ENCODE results near the gene TGFBI.

TGFBI gene

GRCh38 chr5:136106351-136107031, 77.7 kb downstream of the TGFBI start:
- no peak for DNase-seq (ENCODE audit: low read depth, low spot score)
- in situ Hi-C loops (cut with HindIII; ENCODE audit: low sequenced_read_pairs), result no loop called here
- TF ChIP-seq, protein P1, sequence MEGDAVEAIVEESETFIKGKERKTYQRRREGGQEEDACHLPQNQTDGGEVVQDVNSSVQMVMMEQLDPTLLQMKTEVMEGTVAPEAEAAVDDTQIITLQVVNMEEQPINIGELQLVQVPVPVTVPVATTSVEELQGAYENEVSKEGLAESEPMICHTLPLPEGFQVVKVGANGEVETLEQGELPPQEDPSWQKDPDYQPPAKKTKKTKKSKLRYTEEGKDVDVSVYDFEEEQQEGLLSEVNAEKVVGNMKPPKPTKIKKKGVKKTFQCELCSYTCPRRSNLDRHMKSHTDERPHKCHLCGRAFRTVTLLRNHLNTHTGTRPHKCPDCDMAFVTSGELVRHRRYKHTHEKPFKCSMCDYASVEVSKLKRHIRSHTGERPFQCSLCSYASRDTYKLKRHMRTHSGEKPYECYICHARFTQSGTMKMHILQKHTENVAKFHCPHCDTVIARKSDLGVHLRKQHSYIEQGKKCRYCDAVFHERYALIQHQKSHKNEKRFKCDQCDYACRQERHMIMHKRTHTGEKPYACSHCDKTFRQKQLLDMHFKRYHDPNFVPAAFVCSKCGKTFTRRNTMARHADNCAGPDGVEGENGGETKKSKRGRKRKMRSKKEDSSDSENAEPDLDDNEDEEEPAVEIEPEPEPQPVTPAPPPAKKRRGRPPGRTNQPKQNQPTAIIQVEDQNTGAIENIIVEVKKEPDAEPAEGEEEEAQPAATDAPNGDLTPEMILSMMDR (IDR thresholded peaks at IDR 0.05; ENCODE audit: low read depth, low read length), result no peak
- H3K4me3 ChIP-seq (ENCODE audit: low read depth, low read length), result no peak overlapping the region

GRCh38 chr5:136108180-136108611, 79.4 kb downstream of the TGFBI start:
- TF ChIP-seq, protein P1 (IDR thresholded peaks at IDR 0.05; ENCODE audit: low read depth, low read length), result no peak
- no peak for DNase-seq (ENCODE audit: low read depth, low spot score)
- in situ Hi-C loops (cut with HindIII; ENCODE audit: low sequenced_read_pairs), result no loop called here

GRCh38 chr5:136108766-136109165, 80.0 kb downstream of the TGFBI start:
- in situ Hi-C loops (cut with HindIII; ENCODE audit: low sequenced_read_pairs), result no loop called here
- TF ChIP-seq, protein P1 (IDR thresholded peaks at IDR 0.05; ENCODE audit: low read depth, low read length), result no peak
- H3K4me3 ChIP-seq (ENCODE audit: low read depth, low read length), result no peak overlapping the region
- no peak for DNase-seq (ENCODE audit: low read depth, low spot score)

More at GRCh38 chr5:136108180-136108611, 79.4 kb downstream of the TGFBI start:
- no peak overlapping the region for H3K4me3 ChIP-seq (ENCODE audit: low read depth, low read length)

GRCh38 chr5:136109453-136110135, 80.8 kb downstream of the TGFBI start:
- TF ChIP-seq, protein P1 (IDR thresholded peaks at IDR 0.05; ENCODE audit: low read depth, low read length), result no peak
- in situ Hi-C loops (cut with HindIII; ENCODE audit: low sequenced_read_pairs), result no loop called here
- no peak for DNase-seq (ENCODE audit: low read depth, low spot score)
- H3K4me3 ChIP-seq (ENCODE audit: low read depth, low read length), result no peak overlapping the region
